SJSA1 (cell line): ENCODE measurements around the gene LNPK. TPM values are rescaled to one million over a fixed set of nuclear protein-coding genes. Genes with fewer than 3 reads are reported as not detected.
"Not testable (repeated sequence)": the region's sequence is repeated elsewhere in the genome, so short reads cannot be mapped to it uniquely, and the experiment has no call there.

Experiments used
- DNase-seq, 2 experiments: peaks; one replicate each; pipeline ENCODE4 v3.0.0-alpha.2; 2015 to 2020; ENCODE audit warnings: low spot score in 2 of 2, low read depth in 1 of 2
- H3K27ac ChIP-seq: fragments of 250-450 bp; sonication (Bioruptor Pico); 2 replicates; pipeline ENCODE4 v1.5.1; 2020; ENCODE audit warnings: mild to moderate bottlenecking, moderate library complexity
- H3K27me3 ChIP-seq: fragments of 250-450 bp; sonication (Bioruptor Pico); replicated peaks from 2 replicates; pipeline ENCODE4 v1.5.1; 2020; ENCODE audit warnings: mild to moderate bottlenecking, moderate library complexity
- H3K36me3 ChIP-seq: fragments of 250-450 bp; sonication (Bioruptor Pico); 2 replicates; pipeline ENCODE4 v1.5.1; 2020; ENCODE audit warnings: mild to moderate bottlenecking
- H3K4me1 ChIP-seq: fragments of 250-450 bp; sonication (Bioruptor Pico); replicated peaks from 2 replicates; pipeline ENCODE4 v1.6.1; 2021; ENCODE audit warnings: mild to moderate bottlenecking
- H3K4me3 ChIP-seq: fragments of 250-450 bp; sonication (Bioruptor Pico); 2 replicates; pipeline ENCODE4 v1.5.1; 2020; ENCODE audit warnings: mild to moderate bottlenecking
- H3K9me3 ChIP-seq: fragments of 250-450 bp; sonication (Bioruptor Pico); replicated peaks from 2 replicates; pipeline ENCODE4 v1.5.1; 2020; ENCODE audit warnings: mild to moderate bottlenecking
- total RNA-seq: library from RNA; depleted of rRNA; stranded (reverse); fragments of >200 nt; shearing (Covaris generic); gene quantifications from 2 replicates; pipeline ENCODE4 v1.2.3, GENCODE V29; 2014

LNPK gene
- total RNA-seq, 1 experiment from 2014 or later: 54.6 TPM

GRCh38 chr2:175913849-175914743 lies 88.0 kb downstream of the LNPK start:
- H3K36me3 ChIP-seq, DNase-seq, H3K27me3 ChIP-seq, H3K9me3 ChIP-seq, H3K4me3 ChIP-seq, H3K4me1 ChIP-seq, H3K27ac ChIP-seq: not testable (repeated sequence)

DNA sequence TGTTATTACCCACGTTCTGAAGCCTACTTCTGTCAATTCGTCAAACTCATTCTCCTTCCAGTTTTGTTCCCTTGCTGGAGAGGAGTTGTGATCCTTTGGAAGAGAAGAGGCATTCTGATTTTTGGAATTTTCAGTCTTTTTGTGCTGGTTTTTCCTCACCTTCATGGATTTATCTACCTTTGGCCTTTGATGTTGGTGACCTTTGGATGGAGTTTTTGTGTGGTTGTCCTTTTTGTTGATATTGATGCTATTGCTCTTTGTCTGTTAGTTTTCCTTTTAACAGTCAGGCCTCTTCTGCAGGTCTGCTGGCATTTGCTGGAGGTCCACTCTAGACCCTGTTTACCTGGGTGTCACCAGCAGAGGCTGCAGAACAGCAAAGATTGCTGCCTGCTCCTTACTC lies 88.8 kb downstream of the LNPK start:
- H3K27me3 ChIP-seq, DNase-seq, H3K9me3 ChIP-seq, H3K4me1 ChIP-seq, H3K36me3 ChIP-seq, H3K4me3 ChIP-seq, H3K27ac ChIP-seq: not testable (repeated sequence)

GRCh38 chr2:175904035-175904434 lies 98.0 kb downstream of the LNPK start:
- Histone ChIP-seq H3K9me3 (no peaks in the 10 kb centered on the region), H3K36me3 (no peaks in the 10 kb centered on the region), H3K27ac (no peak overlapping the region), H3K4me1 (no peaks in the 10 kb centered on the region), H3K27me3 (peaks cover 3% of the 10 kb centered on the region; the same call in 1 of the 2 replicates), H3K4me3 (no peak overlapping the region)
- no peak for DNase-seq

DNA sequence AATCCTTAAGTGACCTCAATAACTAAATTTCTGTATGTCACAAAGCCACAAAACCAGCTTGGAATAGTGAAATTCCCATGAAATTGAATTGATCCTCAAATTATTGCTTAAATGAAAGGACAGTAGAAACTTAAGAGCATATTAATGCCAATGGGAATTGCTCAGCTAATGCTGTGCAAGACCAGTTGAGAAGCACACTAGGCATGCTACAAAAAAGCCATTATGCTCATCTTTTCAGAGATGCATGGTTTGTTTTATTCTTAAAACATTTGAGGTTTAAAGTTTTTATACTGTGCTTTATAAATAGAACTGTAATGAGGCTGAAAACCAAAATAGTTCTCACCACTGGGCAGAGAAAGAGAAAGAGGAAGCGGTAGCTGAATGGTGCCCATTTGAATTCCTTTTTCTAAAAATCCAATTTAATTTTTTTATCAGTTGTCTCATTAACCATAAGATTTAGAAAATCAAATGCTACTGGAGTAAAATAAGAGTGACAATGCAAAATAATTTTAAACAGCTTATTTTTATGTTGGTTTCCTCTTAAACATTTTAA lies 98.6 kb downstream of the LNPK start:
- H3K27ac ChIP-seq: no peak overlapping the region
- H3K36me3 ChIP-seq: no peaks in the 10 kb centered on the region
- H3K27me3 ChIP-seq: peaks cover 3% of the 10 kb centered on the region; the same call in 1 of the 2 replicates
- DNase-seq: no peak
- H3K4me3 ChIP-seq: no peak overlapping the region
- no peaks in the 10 kb centered on the region for H3K9me3 ChIP-seq
- H3K4me1 ChIP-seq: no peaks in the 10 kb centered on the region

DNA sequence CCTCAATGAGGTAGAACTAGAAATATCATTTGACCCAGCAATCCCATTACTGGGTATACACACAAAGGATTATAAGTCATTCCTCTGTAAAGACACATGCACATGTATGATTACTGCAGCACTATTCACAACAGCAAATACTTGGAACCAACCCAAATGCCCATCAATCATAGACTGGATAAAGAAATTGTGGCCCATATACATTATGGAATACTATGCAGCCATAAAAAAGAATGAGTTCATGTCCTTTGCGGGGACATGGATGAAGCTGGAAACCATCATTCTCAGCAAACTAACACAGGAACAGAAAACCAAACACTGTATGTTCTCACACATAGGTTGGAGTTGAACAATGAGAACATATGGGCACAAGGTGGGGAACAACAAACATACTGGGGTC lies 106.1 kb downstream of the LNPK start:
- not testable (repeated sequence) for H3K36me3 ChIP-seq, H3K4me1 ChIP-seq

DNA sequence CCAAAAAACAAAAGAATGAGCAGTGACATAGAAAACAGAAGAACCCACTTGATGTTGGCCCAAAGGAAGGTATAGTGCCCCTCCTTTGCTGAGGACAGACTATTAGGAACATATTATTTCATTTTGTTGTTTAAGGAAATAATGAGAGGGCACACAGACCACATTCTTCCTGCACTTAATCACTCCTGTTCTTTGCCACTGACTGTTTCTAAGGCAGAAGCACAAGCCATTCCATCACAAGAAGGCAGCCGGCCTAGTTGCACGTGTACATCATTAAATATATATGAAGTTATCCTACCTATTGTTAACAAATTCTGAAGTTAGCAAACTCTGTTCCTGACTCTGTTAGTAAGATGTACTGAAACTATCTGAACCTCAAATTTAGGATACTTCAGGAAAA lies 110.0 kb downstream of the LNPK start:
- no peaks in the 10 kb centered on the region for H3K9me3 ChIP-seq
- H3K27me3 ChIP-seq: peaks cover 20% of the 10 kb centered on the region; the same call in 1 of the 2 replicates
- H3K4me1 ChIP-seq: no peaks in the 10 kb centered on the region
- H3K36me3 ChIP-seq: no peaks in the 10 kb centered on the region
- DNase-seq: no peak
- no peak overlapping the region for H3K27ac ChIP-seq
- no peak overlapping the region for H3K4me3 ChIP-seq

More for the DNA sequence above, 106.1 kb downstream of the LNPK start:
- not testable (repeated sequence) for H3K27me3 ChIP-seq, DNase-seq, H3K27ac ChIP-seq, H3K4me3 ChIP-seq, H3K9me3 ChIP-seq

DNA sequence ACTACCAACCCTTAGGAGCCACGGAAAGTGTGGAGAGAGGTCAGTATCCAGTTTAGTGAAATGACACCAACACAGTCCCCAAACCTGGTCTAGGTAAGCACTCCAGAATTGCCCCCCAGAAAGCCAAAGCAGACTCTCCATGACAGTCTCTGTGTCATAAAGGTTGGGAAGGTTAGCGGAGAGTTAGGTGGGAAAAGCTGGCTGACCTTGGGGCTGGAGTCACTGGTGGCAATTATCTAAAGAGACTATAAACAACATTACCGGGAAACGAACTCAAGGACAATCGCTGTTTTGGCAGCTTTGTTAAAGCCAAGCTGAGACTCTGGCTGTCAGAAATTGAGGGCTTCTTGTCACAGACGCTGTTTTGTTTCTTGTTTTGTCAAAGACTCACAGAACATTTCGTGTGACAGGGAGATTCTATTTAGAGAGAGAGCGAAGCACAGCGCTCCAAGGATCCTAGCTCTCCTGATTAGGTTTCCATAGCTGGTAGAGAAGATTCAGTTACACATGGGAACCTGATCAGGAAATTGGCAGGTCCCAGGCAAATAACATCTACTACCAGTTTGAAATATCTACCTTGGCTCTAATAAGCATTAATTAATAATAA lies 111.3 kb downstream of the LNPK start:
- peaks cover 28% of the 10 kb centered on the region for H3K27me3 ChIP-seq
- no peak overlapping the region for H3K27ac ChIP-seq
- no peaks in the 10 kb centered on the region for H3K9me3 ChIP-seq
- H3K36me3 ChIP-seq: no peaks in the 10 kb centered on the region
- H3K4me1 ChIP-seq: no peaks in the 10 kb centered on the region
- no peak overlapping the region for H3K4me3 ChIP-seq
- no peak for DNase-seq

- Histone ChIP-seq H3K36me3 (no peaks in the 10 kb centered on the region), H3K9me3 (no peaks in the 10 kb centered on the region), H3K4me1 (no peaks in the 10 kb centered on the region), H3K4me3 (no peak overlapping the region), H3K27ac (no peak overlapping the region), H3K27me3 (peaks cover 32% of the 10 kb centered on the region)
- DNase-seq: no peak
These were observed 112.3 kb downstream of the LNPK start for GRCh38 chr2:175889701-175890302.

DNA sequence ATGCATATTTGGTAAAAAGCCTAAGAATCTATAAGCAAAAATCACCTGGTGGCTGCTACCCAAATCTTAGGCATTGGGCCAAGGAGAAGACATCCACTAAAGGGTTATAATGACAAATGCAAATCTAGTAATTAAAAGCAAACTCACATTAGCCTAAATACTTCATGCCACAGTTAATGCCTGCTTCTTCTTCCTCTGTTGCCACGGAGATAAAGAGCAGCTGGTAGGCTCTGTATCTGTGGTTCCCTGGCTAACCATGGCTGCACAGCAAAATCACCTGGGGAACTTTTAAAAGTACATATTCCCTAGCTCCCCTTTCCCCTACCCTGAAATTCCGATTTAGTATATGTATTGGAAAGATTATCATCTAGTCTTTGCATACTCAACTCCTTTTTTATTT lies 114.3 kb downstream of the LNPK start:
- H3K9me3 ChIP-seq: no peaks in the 10 kb centered on the region
- H3K4me3 ChIP-seq: no peak overlapping the region

DNA sequence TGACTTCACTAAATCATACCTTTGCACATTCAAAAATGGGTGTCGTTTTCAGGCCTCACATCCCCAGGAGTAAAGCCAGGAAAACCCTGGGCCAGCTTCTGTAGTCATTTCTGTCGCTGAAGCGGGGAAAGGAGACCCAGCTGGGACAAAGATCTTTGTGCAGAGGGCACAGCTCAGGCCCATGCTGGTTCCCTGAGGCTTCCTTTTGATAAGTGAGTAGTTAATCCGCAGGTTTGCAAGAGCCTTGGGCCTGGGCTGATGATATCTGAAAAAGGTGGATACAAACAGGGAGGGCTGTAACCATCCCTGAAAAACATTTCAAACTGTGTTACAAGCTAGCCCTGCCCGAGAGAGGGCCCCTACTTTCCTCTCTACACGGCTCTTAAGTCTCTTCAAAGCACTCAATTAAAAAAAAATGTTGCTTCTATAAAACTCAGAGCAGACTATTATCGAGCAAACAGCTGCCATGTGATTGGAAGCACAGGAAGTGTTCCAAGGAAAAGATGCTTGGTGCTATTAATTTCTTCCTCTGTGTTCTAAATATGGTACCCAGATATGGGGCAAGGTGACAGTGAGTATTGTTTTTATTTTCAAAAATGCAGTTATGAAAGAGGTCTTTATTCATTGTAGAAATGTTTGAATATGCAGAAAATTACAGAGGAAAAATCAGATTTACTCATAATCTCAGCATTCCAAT lies 117.2 kb downstream of the LNPK start:
- Histone ChIP-seq H3K27ac (no peak overlapping the region), H3K4me1 (no peaks in the 10 kb centered on the region), H3K27me3 (peaks cover 24% of the 10 kb centered on the region), H3K4me3 (no peak overlapping the region), H3K36me3 (no peaks in the 10 kb centered on the region), H3K9me3 (no peaks in the 10 kb centered on the region)
- DNase-seq: no peak

More for the DNA sequence above, 114.3 kb downstream of the LNPK start:
- no peak for DNase-seq
- H3K27me3 ChIP-seq: peaks cover 27% of the 10 kb centered on the region
- no peaks in the 10 kb centered on the region for H3K4me1 ChIP-seq
- no peak overlapping the region for H3K27ac ChIP-seq
- no peaks in the 10 kb centered on the region for H3K36me3 ChIP-seq

- no peaks in the 10 kb centered on the region for H3K36me3 ChIP-seq
- H3K4me1 ChIP-seq: no peaks in the 10 kb centered on the region
- H3K27ac ChIP-seq: no peak overlapping the region
- peaks cover 24% of the 10 kb centered on the region for H3K27me3 ChIP-seq
- no peak for DNase-seq
- H3K9me3 ChIP-seq: no peaks in the 10 kb centered on the region
- no peak overlapping the region for H3K4me3 ChIP-seq
These were observed 118.4 kb downstream of the LNPK start for GRCh38 chr2:175883586-175884194.

- Histone ChIP-seq H3K4me3 (no peak overlapping the region), H3K27me3 (no peaks in the 10 kb centered on the region), H3K4me1 (no peaks in the 10 kb centered on the region), H3K27ac (no peak overlapping the region), H3K9me3 (no peaks in the 10 kb centered on the region), H3K36me3 (no peaks in the 10 kb centered on the region)
- DNase-seq: no peak
These were observed 122.4 kb downstream of the LNPK start for GRCh38 chr2:175879679-175880078.

DNA sequence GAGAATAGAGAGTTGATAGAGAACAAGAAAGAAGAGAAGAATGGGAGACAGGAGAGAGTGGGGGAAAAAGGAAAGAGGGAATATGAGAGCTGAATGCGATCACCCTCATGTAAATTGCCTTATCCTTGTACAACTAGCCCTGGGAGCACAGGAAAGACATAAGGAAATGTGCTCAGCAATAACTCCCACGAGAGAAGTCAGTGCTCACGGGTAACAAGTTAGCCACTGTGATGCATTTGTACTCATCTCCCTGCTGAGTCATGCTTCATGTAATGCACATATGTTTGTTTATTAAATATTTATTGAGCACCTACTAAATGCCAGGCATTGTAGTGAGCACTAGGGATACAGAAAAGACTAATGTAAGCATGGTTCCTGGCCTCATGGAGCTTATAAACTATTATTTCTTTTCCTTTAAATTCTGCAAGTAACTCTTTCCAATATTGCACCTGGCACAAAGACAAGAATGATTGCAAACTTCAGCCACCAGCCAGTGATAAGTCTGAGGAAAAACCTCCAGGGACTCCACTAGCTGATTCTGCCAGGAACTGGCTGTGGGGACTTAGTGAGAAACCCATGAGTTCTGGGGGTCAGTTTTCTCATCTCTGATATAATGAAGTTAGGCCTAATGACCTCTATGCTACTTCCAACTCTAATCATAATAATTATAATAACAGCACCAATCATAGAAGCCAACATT lies 124.1 kb downstream of the LNPK start:
- Histone ChIP-seq H3K9me3 (no peaks in the 10 kb centered on the region), H3K27ac (no peak overlapping the region), H3K27me3 (peaks cover 3% of the 10 kb centered on the region; the same call in 1 of the 2 replicates), H3K36me3 (no peaks in the 10 kb centered on the region), H3K4me3 (no peak overlapping the region), H3K4me1 (no peaks in the 10 kb centered on the region)
- DNase-seq: no peak
